GM23248 (cell line): ENCODE results near the gene PDLIM3.

ENCODE experiments used
- EZH2 ChIP-seq: fragments of 200-600 bp; sonication (generic); IDR thresholded peaks from 2 replicates; pipeline ENCODE4 v1.6.1; 2018; ENCODE audit warnings: antibody characterized with exemption, mild to moderate bottlenecking; ENCODE audit not compliant: insufficient read depth, poor library complexity, severe bottlenecking
- EZH2phosphoT487 ChIP-seq: fragments of 200-600 bp; sonication (generic); IDR thresholded peaks from 2 replicates; pipeline ENCODE4 v1.6.1; 2018; ENCODE audit warnings: antibody characterized with exemption, moderate library complexity, mild to moderate bottlenecking, low read depth; ENCODE audit not compliant: insufficient read depth

- TF ChIP-seq EZH2 (no peak), EZH2phosphoT487 (no peak)
Observed at GRCh38 chr4:185564349-185564748, 29.0 kb upstream of the PDLIM3 start.
